GM19351 (cell line): Measurements from ENCODE around the gene GBX1.

Experiments
- ATAC-seq: cut with Tn5 transposase; IDR thresholded peaks from one replicate; pipeline ENCODE4 v1.9.1; 2021; ENCODE audit warnings: mild to moderate bottlenecking, moderate library complexity; ENCODE audit not compliant: unreplicated experiment

GBX1 gene

DNA sequence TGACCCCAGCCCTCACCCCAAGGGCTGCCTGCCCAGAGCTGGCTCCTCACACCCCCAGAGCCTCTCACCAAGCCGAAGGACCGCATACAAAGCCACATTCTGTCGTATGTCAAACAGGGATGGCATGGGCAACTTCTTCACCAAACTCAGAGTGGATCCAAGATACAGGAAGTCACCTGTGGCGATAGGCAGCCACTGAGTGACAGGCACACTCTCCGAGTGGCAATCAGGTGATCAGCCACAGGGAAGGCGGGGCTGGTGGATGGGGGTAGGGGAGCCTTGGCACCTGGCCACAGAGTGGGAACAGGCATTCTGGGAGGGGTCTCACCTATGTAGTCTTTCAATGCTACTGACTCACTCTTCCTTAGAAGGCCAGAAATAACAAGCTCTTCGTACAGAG is 26.7 kb upstream of the GBX1 start:
- no peak for ATAC-seq

DNA sequence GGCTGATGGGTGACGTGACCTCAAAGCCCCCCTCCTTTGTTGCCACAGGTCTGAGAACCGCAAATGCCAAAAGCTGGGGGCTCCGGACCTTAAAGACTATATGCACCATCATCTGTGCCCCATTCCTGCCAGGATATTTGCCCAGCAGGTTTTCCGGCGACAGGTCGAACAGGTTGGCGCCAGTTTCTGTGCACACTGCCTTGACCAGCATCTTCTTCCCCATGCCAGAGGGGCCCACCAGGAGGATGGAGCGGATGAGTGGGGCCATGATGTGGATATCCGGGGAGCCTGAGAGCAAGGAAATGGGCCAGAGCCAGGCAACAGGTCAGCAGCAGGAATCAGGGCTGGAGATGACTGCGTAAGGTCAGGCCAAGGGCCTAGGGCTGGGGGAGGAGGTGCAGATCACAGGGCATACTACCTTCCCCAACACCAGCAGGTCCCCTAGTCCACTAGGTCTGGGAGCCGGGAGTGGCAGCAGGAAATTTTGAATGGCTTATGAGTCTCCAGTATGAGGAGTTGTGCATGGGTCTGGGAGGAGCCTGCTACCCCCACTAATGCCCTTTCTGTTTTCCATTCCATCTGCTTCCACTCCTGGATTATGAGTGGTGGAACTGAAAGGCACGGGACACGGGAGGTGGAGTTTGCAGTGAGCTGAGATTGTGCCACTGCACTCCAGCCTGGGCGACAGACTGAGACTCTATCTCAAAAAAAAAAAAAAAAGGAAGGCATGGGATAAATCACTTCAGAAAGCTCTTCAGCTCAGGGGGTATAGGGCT is 25.9 kb upstream of the GBX1 start:
- ATAC-seq, result no peak

DNA sequence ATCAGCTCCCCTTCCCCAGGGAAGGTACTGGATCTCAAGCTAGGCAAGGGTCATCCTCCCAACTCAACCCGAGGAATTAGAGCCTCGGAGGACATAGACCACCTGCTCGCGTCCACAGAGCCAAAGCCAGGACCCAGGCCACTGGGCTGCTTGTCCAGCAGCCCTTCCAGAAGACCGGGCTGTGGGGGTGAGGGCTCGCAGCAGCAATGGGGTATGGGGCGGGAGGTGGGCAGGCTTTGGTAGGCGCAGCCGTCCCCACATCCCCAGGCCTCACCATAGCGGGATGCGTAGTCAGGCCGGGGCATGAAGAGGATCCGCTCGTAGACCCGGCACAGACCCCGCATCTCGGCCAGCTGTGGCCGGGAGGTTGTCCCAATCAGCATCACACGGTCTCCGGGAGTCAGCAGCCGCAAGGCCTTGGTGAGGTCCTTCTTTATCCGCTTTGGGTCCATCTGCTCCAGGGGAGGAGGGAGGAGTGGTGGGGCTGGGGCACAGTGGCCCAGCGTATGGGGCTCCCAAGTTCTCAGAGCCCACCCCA is 24.6 kb upstream of the GBX1 start:
- ATAC-seq, result no peak

DNA sequence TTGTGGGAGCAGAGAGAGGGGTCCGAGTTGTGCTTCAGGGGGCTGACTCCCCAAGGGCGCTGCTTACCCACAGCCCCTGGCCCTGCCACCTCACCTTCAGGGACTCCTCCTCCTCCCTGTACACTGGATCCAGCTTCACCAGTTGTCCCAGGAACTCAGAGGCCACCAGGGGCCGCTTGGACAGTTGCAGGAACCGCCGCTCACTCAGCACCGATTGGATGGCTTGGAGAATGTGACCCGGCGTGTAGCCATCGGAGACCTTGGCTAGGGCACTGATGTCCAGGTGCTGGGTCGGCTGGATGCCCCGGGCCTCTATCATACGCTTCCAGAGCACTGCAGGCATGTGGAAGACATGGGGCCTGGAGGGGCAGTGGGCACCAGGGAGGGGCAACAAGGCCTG is 24.1 kb upstream of the GBX1 start:
- ATAC-seq, result no peak

DNA sequence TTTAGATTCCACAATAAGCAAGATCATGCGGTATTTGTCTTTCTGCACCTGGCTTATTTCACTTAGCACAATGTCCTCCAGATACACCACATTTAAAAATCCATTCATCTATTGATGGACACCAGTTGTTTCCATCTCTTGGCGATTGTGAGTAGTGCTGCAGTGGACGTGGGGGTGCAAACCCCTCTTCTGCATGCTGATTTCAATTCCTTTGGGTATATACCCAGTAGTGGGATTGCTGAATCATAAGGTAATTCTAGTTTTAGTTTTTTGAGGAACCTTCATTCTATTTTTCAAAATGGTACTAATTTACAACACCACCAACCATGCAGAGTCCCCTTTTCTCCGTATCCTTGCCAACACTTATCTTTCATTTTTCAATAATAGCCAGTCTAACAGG is 21.5 kb upstream of the GBX1 start:
- no peak for ATAC-seq

DNA sequence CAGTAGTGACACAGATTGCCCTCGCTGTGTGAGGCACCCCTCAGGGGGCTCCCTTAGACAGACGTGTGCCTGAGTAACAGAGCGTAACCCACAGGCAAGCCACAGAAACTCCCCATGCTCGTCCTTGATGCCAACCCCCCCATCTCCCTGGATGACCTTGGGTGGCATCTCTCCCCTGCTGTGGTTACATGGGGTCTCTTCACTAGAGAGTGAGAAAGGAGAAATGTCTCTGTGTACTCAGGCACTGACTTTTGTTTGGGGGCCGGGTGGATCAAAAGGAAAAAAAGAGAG is 20.7 kb upstream of the GBX1 start:
- ATAC-seq, result no peak

DNA sequence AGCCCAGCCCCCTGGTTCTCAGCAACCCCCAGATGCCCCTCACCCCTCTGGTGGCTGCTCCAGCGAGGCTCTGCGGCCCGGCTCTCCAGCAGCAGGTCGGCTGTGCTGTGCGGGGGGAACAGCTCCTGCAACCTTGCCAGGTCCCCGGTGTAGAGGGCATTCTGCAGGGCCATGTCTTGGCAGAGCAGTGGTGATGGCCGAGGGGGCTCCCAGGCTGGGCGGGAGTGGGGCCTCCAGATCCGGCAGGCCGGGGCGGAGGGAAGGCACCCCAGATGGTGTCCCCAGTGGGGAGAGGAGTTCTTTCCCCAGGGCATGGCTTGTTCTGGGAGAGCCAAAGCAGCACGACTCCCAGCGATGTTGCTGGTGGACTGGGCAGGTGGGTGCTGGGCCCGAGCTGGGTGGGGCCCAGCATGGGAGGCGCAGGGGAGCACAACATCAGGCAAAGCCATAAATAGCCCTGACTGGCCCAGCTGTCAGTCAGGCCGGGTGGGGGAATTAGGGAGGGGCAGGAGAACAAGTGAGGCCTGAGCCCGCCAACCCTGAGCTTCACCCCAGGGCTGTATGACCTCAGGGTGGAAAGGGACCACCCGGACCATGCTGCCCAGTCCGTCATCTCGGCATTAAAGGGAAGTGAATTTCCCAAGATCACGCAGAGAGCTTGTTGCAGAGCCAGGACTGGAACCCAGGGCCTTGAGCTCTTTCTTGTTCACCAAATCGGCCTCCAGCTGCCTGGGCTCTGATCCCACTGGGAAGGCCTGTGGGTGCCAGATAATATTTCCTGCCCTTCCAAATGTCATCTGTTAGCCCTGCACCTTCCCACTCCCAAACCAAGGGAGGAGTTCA is 20.1 kb upstream of the GBX1 start:
- no peak for ATAC-seq

DNA sequence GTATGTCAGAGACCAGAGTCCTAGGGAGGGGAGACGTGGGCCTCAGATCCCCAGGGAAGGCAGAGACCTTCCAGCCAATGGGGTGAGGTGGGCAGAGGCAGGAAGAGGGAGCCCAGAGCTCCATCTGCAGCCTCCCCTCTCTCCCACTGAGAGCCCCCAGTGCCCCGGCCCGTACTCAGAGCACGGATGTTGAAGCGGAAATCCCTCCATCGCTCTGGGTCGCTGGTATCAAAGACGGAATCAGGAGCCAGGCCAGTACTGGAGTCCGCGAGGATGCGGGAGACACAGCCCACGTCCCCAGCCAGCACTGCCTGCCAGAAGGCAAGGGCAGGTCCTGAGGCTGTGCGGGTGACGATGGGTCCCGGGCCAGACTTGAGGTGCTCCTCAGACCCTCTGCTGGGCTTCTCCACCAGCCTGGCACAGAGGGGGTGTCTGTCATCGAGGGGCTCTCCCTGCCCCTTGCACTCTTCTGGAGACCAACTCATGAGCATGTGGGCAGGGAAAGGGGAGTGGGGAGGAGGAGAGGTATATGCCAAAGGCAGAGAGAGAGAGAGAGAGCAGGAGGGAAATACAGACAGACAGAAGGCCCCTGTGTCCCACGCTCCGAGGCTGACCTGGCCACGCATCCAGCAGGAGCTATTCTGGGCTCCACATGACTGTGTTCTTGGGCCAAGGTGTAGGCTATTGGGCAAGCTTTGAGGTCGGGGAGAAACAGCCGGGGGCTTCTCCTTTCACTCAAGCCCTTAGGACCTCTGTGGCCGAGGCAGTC is 19.3 kb upstream of the GBX1 start, which contains the start of gene ASB10:
ASB10 (minus strand) TSS at position 611 of the 769 bp plus-strand sequence; CDS start at position 491, 120 bp downstream.
- ATAC-seq, result no peak

DNA sequence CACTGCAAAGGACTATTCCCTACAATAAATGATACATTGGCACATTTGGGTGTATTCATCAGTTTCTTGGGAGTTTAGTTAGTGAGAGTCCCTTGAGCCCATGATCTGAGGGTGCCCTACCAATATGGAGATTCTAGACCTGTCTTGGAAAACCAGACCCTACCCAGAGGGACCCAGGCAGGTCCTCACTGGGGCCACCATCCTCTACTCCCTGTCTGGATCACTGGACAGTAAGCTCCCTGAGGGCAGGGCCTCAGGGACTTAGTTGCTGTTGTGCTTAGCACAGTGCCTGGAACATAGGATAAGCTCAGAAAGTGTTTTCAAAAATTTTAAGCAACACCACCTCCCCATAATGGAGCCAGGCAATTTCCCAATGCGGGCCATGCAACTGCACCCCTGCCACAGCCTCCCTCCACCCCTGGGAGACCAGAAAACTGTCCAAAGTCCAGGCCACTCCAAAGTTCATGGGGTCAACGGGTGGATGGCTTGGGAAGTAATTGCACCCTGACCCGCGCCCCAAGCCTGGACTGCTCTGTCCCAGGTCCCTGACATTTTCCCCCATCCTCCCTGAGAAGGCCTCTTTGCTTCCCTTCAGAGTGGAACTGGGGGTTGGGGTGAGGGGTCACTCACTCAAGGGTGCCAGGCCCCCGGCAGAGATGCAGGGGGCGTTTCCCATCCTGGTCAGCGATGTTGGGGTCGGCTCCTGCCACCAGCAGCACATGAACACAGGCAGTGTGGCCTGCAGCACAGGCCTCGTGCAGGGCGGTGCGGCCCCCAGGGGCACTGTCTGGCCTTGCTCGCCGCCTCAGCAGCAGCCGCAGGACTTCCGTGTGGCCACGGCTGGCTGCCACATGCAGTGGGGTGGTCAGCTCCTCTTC is 18.5 kb upstream of the GBX1 start:
- no peak for ATAC-seq

DNA sequence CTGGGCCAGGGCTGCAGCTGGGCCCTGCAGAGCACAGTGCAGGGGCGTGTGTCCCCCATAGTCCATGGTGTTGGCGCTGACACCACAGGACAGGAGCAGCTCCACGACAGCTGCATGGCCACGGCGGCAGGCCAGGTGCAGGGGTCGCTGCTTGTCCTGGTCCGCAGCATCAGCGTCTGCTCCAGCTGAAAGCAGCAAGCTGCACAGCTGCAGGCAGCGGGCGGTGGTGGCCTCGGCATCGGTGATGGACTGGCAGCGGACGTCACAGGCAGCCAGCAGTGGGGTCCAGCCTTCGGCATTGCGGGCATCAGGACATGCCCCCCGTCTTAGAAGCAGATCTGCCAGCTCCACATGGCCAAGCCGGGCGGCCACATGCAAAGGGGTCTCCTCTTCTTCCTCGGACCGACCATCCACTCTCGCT is 13.5 kb upstream of the GBX1 start:
- ATAC-seq, result no peak

DNA sequence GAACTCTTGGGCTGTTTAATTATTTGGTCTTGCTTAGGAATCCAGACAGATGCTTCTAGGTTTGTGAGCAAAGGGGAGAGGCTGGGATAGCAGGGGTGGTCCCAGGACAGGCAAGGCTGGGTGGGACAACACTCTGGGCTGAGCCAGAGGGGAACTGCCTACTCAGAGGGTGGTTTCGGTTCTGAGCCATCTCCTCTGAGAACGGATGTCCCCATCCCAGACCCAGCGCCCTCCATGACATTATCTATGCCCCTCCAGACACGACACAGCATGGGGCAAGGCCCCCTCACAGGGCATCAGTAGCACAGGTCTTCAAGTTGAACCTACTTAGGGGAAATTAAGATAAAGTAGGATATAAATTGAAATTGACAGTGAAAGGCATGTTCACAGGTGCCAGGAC is 12.5 kb upstream of the GBX1 start:
- no peak for ATAC-seq

DNA sequence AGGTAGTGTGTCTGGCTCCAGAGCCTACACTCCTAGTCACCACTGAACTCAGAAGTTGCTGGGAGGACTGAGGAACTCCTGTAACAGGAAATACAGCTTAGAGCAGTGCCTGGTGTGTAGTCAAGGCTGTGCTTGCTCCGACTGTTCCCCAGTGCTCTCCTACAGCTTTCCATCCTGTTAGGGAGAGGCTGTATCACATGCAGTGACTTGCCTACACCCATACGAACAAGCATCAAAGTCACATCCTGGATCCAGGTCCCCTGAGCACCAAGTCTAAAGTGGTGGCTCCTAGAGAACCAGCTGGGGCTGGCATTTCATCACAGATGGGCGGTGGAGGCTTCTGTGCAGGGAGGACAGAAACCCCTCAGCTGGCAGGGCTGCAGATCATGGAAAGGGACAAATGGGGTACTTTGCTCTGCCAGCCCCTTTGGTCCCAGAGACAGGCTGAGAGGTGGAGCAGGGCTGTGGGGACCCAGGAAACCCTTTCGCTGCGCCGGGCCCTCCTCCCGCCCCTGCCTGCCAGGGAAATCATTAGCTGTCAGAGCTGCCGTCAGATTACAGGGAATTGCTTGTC is 11.9 kb upstream of the GBX1 start:
- no peak for ATAC-seq

DNA sequence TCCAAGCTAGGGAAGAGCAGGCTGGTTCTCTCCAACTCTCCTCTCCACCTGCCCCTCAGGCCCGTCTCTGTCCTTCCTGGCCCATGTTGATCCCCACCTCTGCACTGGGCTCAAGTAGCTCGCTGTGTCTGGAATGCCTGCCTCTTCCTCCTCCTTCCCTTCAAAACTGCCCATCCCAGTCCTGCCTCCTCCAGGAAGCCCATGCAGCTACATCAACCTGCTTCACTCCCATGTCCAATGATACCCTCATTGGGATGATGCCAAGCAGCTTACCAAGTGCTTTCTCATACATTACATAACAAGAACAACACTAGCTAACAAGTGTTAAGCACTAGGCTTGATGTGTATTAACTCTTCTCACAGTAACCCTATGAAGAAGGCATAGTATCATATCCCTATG is 11.3 kb upstream of the GBX1 start:
- no peak for ATAC-seq

DNA sequence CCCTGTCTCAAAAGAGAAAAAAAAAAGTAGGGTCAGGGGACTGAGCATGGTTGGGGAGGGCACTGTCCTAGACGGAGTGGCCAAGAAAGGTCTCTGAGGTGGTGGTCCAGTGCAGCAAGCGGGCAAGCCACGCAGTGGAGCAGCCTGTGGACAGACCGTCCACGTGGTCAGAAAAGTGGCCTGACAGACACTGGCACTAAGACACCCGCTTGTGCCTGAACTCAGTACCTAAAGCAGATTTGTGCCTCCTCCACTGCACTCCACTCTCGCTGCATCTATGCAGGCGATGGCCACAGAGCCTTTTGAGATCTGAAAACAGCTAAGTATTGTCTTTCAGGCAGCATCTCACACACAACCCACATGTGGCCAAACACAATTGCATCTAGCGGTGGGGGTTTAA is 10.7 kb upstream of the GBX1 start:
- ATAC-seq, result no peak

DNA sequence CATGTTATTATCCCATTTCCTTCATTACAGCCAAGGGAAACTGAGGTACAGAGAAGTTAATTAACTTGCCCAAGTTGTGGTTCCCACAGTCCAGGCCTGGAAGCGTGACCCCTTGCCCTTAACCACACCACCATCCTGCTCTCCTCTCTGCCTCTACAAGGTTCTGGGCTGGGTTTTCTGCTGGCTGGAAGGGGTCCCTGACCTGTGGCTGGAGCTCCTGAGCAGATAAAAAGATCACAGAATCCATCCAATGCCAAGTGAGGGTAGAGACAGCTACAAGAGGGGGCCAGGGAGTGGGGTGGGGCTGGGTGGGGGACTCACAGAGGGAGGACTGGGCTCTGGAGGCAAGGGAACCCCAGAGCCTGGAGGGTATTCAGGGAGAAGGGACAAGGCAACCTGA is 9.8 kb upstream of the GBX1 start:
- ATAC-seq, result no peak

DNA sequence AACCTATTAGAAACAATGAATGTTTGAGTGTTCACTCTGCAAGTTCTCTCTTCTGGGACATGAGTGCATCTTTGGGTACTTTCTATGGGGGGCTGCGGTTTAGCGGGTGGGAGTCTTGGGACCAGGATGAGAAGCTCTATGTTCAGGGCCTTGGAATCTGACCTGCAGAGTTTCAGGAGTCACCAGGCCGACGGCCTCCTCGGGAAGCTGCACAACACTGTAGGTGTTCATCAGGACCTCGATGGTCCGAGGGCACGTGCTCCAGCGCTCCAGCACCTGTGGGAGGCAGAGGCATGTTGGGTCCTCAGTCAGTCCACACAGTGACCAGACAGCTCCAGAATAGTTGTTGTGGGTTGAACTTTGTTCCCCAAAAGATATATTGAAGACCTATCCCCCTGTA is 8.9 kb upstream of the GBX1 start:
- ATAC-seq, result no peak

DNA sequence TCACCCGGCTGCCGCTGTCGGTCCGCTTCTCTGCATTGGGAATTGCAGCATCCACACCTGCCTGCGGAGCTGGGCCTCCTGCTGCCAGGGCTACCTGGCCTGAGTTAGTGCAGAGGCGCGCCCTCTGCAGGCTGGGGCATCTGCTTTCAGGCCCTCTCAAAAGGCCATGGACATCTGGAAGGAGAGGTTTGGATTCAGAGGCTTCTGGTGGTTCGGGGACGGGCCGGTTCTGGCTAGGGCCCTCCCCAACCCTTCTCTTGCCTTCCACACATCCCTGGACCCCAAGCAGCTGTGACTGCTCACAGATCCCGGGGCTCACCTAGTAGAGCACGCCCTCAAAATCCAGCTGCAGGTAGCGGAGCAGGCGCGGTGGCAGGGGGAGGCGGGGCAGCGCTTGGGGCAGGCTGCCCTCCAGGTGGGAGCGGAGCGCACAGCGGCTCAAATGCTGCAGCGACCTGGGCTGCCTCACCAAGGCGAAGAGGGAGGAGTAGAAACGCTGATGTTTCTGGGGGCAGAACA is 8.4 kb upstream of the GBX1 start:
- no peak for ATAC-seq

DNA sequence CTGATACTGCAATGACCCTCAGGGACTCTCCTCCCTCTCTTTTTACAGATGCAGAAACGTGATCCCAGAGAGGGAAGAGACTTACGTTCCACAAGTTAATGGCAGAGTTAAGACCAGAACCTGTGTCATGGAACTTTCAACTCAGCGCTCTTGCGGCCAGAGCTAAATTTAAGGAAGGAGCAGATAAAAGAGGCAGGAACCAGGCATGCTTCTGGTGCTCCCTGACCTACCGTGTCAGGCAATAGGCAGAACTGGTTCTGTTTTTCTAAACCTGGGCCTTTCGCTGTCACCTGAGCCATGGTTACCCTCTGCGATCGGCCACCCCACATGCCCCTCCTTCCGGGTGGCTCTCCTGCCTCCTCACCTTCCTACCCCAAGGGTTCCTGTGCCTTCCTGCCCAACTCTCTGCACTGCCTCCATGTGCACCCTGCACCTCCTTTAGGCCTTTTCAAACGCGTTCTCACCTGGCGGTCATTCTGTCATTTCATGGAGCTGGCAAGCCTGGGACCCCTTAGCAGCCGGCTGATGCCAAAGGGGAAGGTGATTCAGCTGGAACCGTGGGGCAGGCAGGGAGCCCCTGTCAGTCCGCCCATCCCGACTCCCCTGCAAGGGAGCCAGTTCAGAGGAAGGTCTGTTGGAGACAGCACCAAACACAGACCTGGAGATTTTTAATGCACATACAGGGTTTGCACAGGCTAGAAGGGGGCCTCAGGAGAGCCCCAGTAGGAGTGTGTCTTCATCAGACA is 7.7 kb upstream of the GBX1 start:
- ATAC-seq, result no peak
